NT2/D1 (cell line): ENCODE data around the gene PALLD.

Experiments
- DNase-seq: peaks from one replicate; pipeline ENCODE4 v3.0.0-alpha.2; 2011; ENCODE audit warnings: low read depth, low spot score
- H3K27me3 ChIP-seq: 2 replicates; pipeline ENCODE4 v1.6.0; 2011; ENCODE audit warnings: mild to moderate bottlenecking; ENCODE audit not compliant: insufficient read length, insufficient read depth
- H3K36me3 ChIP-seq: 2 replicates; pipeline ENCODE4 v1.6.1; 2011; ENCODE audit warnings: mild to moderate bottlenecking, low read length, mixed read lengths; ENCODE audit not compliant: insufficient read depth, insufficient read length
- H3K4me1 ChIP-seq: 2 replicates; pipeline ENCODE4 v1.5.1; 2011; ENCODE audit not compliant: insufficient read depth, insufficient read length
- H3K4me3 ChIP-seq: 2 replicates; pipeline ENCODE4 v1.5.1; 2011; ENCODE audit warnings: low read depth; ENCODE audit not compliant: insufficient read length
- H3K9ac ChIP-seq: 2 replicates; pipeline ENCODE4 v1.6.0; 2011; ENCODE audit warnings: low read depth; ENCODE audit not compliant: insufficient read length
- H3K9me3 ChIP-seq: 2 replicates; pipeline ENCODE4 v1.5.1; 2011; ENCODE audit warnings: mild to moderate bottlenecking, low read length; ENCODE audit not compliant: insufficient read depth
- SUZ12 ChIP-seq: IDR thresholded peaks from 2 replicates; pipeline ENCODE4 v1.6.1; 2011; ENCODE audit not compliant: insufficient read length, insufficient read depth; ENCODE audit errors: extremely low read depth
- YY1 ChIP-seq: IDR thresholded peaks from 2 replicates; pipeline ENCODE4 v1.6.1; 2011; ENCODE audit not compliant: insufficient read length, insufficient read depth
- ZNF274 ChIP-seq: IDR thresholded peaks from 2 replicates; pipeline ENCODE4 v1.6.1; 2011; ENCODE audit warnings: mild to moderate bottlenecking, low read depth, low read length

Gene PALLD

DNA sequence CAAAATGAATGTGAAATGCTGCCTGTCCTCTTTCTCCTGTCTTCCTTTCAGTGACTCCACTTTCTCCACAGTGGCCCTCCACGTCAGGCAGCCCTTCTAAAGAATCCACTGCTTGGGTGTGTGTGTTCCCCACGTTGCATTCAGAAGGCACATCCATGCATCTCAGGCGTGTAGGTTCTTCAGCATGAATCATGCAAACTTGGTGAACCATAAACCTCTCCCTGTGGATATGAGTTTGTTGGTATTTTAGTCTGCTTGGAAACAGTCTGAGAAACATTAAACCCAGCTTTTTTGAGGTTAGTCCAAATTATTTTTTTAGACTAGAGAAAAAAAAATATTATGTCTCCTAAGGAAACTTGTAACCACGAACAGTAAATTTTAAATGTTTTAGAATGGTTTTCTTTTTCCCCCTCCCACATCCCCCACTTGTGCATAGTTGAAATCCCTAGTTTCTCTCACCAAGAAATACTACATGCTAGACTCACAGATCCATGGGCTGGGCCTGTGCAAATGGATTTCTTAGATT lies 261.6 kb downstream of the PALLD start:
- TF ChIP-seq ZNF274 (no peak), YY1 (no peak), SUZ12 (no peak)
- no peak for DNase-seq
- H3K4me3 ChIP-seq, result no peak overlapping the region
- no peaks in the 10 kb centered on the region for H3K27me3 ChIP-seq
- H3K9ac ChIP-seq, result no peak overlapping the region
- H3K36me3 ChIP-seq, result peaks cover 3% of the 10 kb centered on the region
- H3K9me3 ChIP-seq, result no peaks in the 10 kb centered on the region
- H3K4me1 ChIP-seq, result no peaks in the 10 kb centered on the region

DNA sequence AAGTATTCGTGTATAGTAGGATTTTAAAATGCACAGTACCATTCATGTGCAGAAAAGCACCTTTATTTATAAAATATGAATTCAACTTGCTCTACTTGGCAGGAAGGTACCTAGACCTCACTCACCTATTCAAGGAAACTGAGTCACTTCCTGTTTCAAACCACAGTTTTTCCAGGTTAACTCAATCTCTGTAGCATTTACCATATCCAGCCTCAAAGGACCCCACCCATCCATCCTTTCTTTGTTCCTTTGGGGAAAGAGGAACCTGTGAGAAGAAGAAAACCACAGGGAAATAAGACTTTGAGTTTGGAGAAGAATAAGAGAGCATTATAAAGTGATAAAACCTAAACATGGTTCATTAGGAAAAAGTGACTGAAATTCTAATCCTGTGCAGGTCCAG lies 262.5 kb downstream of the PALLD start:
- TF ChIP-seq ZNF274 (no peak), SUZ12 (no peak), YY1 (no peak)
- no peak overlapping the region for H3K4me3 ChIP-seq
- no peaks in the 10 kb centered on the region for H3K9me3 ChIP-seq

DNA sequence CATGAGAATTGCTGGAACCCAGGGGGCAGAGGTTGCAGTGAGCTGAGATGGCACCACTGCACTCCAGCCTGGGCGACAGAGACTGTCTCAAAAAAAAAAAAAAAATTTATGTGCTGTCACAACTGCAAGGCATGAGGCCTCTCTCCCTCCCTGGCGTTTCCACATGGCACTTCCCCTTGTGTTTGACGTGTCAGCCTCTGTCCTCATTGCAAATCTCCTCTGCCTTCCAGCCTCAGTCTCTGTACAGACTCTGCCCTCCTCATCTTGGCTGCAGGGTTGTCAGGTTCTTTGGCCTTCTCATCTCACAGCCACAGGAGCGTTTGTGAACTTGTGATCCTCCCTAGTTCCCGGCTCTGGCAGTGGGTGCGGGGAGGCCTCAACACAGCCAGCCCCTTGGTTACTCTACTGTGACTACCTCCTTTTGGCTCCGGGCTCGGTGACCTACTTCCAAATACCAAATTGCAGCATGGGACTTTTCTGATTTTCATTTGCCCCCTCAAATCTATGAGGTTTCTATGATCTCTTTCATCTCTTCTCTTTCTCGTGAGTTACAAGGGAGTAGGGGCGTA lies 263.2 kb downstream of the PALLD start:
- TF ChIP-seq ZNF274 (no peak), YY1 (no peak), SUZ12 (no peak)
- H3K9me3 ChIP-seq, result no peaks in the 10 kb centered on the region
- no peaks in the 10 kb centered on the region for H3K27me3 ChIP-seq
- no peak for DNase-seq
- peaks cover 3% of the 10 kb centered on the region for H3K36me3 ChIP-seq
- no peaks in the 10 kb centered on the region for H3K4me1 ChIP-seq
- no peak overlapping the region for H3K4me3 ChIP-seq
- H3K9ac ChIP-seq, result no peak overlapping the region

More for the DNA sequence above, 262.5 kb downstream of the PALLD start:
- Histone ChIP-seq H3K4me1 (no peaks in the 10 kb centered on the region), H3K36me3 (peaks cover 3% of the 10 kb centered on the region), H3K9ac (no peak overlapping the region), H3K27me3 (no peaks in the 10 kb centered on the region)
- no peak for DNase-seq

DNA sequence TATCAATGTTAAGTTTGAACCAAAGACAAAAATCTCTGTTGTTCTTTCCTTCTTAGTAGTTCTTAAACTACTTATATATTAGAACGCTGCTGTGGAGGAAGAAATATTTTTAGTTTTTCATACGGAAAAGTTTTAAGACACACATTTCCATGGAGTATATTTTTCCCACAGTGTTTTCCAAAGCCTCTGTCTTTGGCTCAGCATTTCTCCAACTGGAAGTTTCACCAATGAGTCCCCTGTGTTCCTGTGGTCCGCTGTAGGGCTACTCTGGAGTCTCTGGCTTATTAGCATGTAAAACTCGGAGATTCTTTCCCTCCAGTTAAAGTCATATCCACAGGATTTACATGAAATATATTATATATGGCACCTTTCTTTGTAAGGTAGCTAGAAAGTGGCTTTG lies 264.2 kb downstream of the PALLD start:
- H3K4me1 ChIP-seq, result no peaks in the 10 kb centered on the region
- no peaks in the 10 kb centered on the region for H3K27me3 ChIP-seq
- DNase-seq, result no peak
- H3K36me3 ChIP-seq, result peaks cover 3% of the 10 kb centered on the region
- TF ChIP-seq ZNF274 (no peak), YY1 (no peak), SUZ12 (no peak)
- H3K4me3 ChIP-seq, result no peak overlapping the region
- H3K9me3 ChIP-seq, result no peaks in the 10 kb centered on the region
- no peak overlapping the region for H3K9ac ChIP-seq

DNA sequence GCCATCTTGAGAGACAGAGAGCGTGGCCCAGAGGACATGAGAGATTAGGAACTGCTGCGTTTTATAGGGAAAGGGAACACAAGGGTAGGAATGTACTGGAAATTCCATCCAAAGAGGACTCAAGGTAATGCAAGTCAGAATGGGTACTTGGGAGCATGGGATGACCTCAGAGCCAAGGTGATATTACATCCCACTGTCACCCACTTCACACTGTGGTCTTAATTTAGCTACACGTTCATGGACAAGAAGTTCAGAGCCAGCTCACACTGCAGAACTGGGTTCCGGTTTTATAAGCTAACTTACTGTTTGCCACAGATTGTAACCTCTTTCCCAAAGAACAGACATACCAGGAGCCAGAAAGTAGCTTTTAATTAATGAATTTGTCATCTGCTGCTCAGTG lies 268.5 kb downstream of the PALLD start:
- Histone ChIP-seq H3K27me3 (no peaks in the 10 kb centered on the region), H3K9ac (no peak overlapping the region), H3K4me3 (no peak overlapping the region), H3K4me1 (no peaks in the 10 kb centered on the region), H3K9me3 (no peaks in the 10 kb centered on the region), H3K36me3 (peaks cover 3% of the 10 kb centered on the region)
- no peak for TF ChIP-seq ZNF274
- TF ChIP-seq YY1, result no peak
- no peak for TF ChIP-seq SUZ12
- DNase-seq, result no peak

DNA sequence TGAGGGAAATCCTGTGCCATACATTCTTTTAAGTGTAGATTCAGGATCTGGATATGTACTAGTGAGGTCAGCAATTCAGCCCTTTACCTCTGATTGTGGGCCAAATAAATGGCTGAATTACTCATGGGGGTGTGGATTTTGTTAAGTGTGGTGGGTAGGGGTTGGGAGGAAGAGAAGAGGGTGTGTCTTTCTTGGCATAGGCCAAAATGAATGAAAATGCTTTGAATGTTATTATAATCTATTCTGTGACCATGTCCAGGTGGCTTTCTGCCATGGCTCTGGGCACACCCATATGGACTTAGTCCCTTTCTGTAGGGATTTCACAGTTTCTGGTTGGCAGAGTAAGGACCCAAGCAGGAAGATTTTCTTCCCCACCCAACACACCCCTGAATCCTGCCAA lies 268.9 kb downstream of the PALLD start:
- TF ChIP-seq SUZ12, result no peak
- no peak for TF ChIP-seq YY1
- no peak for TF ChIP-seq ZNF274
- no peaks in the 10 kb centered on the region for H3K27me3 ChIP-seq
- DNase-seq, result no peak
- H3K9ac ChIP-seq, result no peak overlapping the region
- H3K4me3 ChIP-seq, result no peak overlapping the region
- H3K36me3 ChIP-seq, result peaks cover 2% of the 10 kb centered on the region
- no peaks in the 10 kb centered on the region for H3K4me1 ChIP-seq
- H3K9me3 ChIP-seq, result no peaks in the 10 kb centered on the region

DNA sequence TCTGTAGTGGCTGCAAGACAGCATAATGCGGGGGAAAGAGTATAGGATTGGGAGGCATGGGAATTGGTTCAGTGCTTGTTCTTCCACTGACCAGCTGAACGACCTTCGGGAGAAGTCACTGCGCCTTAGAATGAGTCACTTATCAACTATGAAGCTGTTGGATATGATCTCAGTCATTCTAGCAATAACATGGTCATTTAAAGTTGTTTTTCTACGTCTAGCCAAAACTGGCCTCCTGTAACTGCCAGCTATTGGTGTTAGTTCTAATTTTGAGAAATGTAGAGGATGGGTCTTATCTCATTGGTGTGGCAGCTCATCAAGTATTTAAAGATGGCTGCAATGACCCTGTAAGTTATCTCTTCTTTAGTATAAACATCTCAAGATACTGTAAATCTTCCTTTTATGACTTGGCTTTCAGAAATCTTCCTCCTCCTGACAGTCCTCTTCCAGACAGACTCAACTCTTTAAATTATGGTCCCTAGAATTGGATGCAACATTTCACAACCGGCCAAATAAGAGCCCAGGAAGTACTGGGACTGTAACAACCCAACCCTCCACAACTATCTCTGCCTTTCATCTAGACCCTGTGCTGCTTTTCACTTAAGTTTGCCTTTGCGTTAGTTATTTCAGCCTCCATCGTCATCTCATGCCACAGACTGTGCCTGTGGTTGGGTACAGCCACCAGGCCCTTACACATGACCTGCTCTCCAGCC lies 269.9 kb downstream of the PALLD start:
- TF ChIP-seq ZNF274, result no peak
- no peak for TF ChIP-seq SUZ12
- TF ChIP-seq YY1, result no peak
- Histone ChIP-seq H3K4me1 (no peaks in the 10 kb centered on the region), H3K36me3 (no peaks in the 10 kb centered on the region), H3K27me3 (no peaks in the 10 kb centered on the region), H3K9ac (no peak overlapping the region), H3K4me3 (no peak overlapping the region), H3K9me3 (no peaks in the 10 kb centered on the region)
- DNase-seq, result no peak
